Karpas-422 (cell line): Measurements from ENCODE around the gene SLC16A10. TPM values are rescaled to one million over a fixed set of nuclear protein-coding genes. Genes with fewer than 3 reads are reported as not detected.
"Not testable (repeated sequence)": the region's sequence is repeated elsewhere in the genome, so short reads cannot be mapped to it uniquely, and the experiment has no call there.

Source experiments
- DNase-seq: peaks from one replicate; pipeline ENCODE4 v3.0.0-alpha.2; 2015
- H2AFZ ChIP-seq: fragments of 200-600 bp; sonication (generic); 2 replicates; pipeline ENCODE4 v1.6.1; 2014; ENCODE audit warnings: antibody characterized with exemption, low read length, mixed read lengths
- H3K27ac ChIP-seq: fragments of 200-600 bp; sonication (generic); 2 replicates; pipeline ENCODE4 v1.5.1; 2014; ENCODE audit warnings: mild to moderate bottlenecking, low read length, moderate library complexity
- H3K27me3 ChIP-seq: fragments of 200-600 bp; sonication (generic); 2 replicates; pipeline ENCODE4 v1.6.1; 2014; ENCODE audit warnings: low read length, mixed read lengths
- H3K36me3 ChIP-seq: fragments of 200-600 bp; sonication (generic); 2 replicates; pipeline ENCODE4 v1.6.1; 2014; ENCODE audit warnings: low read length, mixed read lengths; ENCODE audit not compliant: insufficient read depth
- H3K4me1 ChIP-seq: fragments of 200-600 bp; sonication (generic); 2 replicates; pipeline ENCODE4 v1.6.1; 2014; ENCODE audit warnings: mild to moderate bottlenecking, low read length, mixed read lengths
- H3K4me2 ChIP-seq: fragments of 200-600 bp; sonication (generic); 2 replicates; pipeline ENCODE4 v1.6.1; 2014; ENCODE audit warnings: low read length, low read depth, mild to moderate bottlenecking; ENCODE audit not compliant: poor library complexity, severe bottlenecking
- H3K4me3 ChIP-seq: fragments of 200-600 bp; sonication (generic); 2 replicates; pipeline ENCODE4 v1.5.1; 2014; ENCODE audit warnings: mild to moderate bottlenecking, antibody characterized with exemption, low read length, mixed read lengths
- H3K79me2 ChIP-seq: fragments of 200-600 bp; sonication (generic); 2 replicates; pipeline ENCODE4 v1.6.1; 2014; ENCODE audit warnings: mild to moderate bottlenecking, low read length, mixed read lengths
- H3K9ac ChIP-seq: fragments of 200-600 bp; sonication (generic); 2 replicates; pipeline ENCODE4 v1.6.0; 2014; ENCODE audit warnings: low read length
- H3K9me2 ChIP-seq: fragments of 200-600 bp; sonication (generic), shearing (Covaris generic); replicated peaks from 2 replicates; pipeline ENCODE4 v1.6.0; 2014; ENCODE audit warnings: mild to moderate bottlenecking, low read length, moderate library complexity; ENCODE audit not compliant: insufficient read depth
- H3K9me3 ChIP-seq: fragments of 300-700, 200-600 bp; sonication (generic); 2 replicates; pipeline ENCODE4 v1.6.1; 2014; ENCODE audit warnings: low read length, mixed read lengths
- H4K20me1 ChIP-seq: fragments of 200-600 bp; sonication (generic); 2 replicates; pipeline ENCODE4 v1.6.1; 2014; ENCODE audit warnings: mild to moderate bottlenecking, antibody characterized with exemption, low read length, low read depth; ENCODE audit not compliant: insufficient read depth
- total RNA-seq: library from RNA; depleted of rRNA; stranded (reverse); fragments of >200 nt; shearing (Covaris generic); gene quantifications from 2 replicates; pipeline ENCODE4 v1.2.3, GENCODE V29; 2014; ENCODE audit warnings: low replicate concordance

SLC16A10 gene
- total RNA-seq, 1 experiment from 2014 or later, result 0.37 TPM

GRCh38 chr6:111201244-111201554, 113.9 kb downstream of the SLC16A10 start:
- no peak overlapping the region for H3K4me3 ChIP-seq
- H2AFZ ChIP-seq, result no peak overlapping the region
- H3K79me2 ChIP-seq, result no peaks in the 10 kb centered on the region
- H3K9me2 ChIP-seq, result no peaks in the 10 kb centered on the region
- H3K36me3 ChIP-seq, result no peaks in the 10 kb centered on the region
- H3K27me3 ChIP-seq, result no peaks in the 10 kb centered on the region
- no peaks in the 10 kb centered on the region for H4K20me1 ChIP-seq
- no peak overlapping the region for H3K4me2 ChIP-seq
- H3K9me3 ChIP-seq, result no peaks in the 10 kb centered on the region
- DNase-seq, result no peak
- H3K9ac ChIP-seq, result no peak overlapping the region
- H3K27ac ChIP-seq, result no peak overlapping the region
- H3K4me1 ChIP-seq, result no peaks in the 10 kb centered on the region

GRCh38 chr6:111201764-111202163, 114.5 kb downstream of the SLC16A10 start:
- no peaks in the 10 kb centered on the region for H3K27me3 ChIP-seq
- H3K9ac ChIP-seq, result no peak overlapping the region
- no peaks in the 10 kb centered on the region for H3K79me2 ChIP-seq
- H3K4me3 ChIP-seq, result no peak overlapping the region
- no peak overlapping the region for H2AFZ ChIP-seq
- H3K4me2 ChIP-seq, result no peak overlapping the region
- H3K9me2 ChIP-seq, result no peaks in the 10 kb centered on the region
- no peak for DNase-seq
- H4K20me1 ChIP-seq, result no peaks in the 10 kb centered on the region
- no peak overlapping the region for H3K27ac ChIP-seq
- no peaks in the 10 kb centered on the region for H3K9me3 ChIP-seq
- no peaks in the 10 kb centered on the region for H3K4me1 ChIP-seq
- H3K36me3 ChIP-seq, result no peaks in the 10 kb centered on the region

- H3K27me3 ChIP-seq, H2AFZ ChIP-seq, H3K36me3 ChIP-seq, H4K20me1 ChIP-seq, H3K27ac ChIP-seq, H3K4me3 ChIP-seq, H3K9me3 ChIP-seq, H3K4me1 ChIP-seq, H3K79me2 ChIP-seq, H3K9me2 ChIP-seq, DNase-seq, H3K9ac ChIP-seq, H3K4me2 ChIP-seq: not testable (repeated sequence)
Observed at GRCh38 chr6:111203539-111203938, 116.2 kb downstream of the SLC16A10 start.

- Histone ChIP-seq H2AFZ (no peak overlapping the region), H4K20me1 (no peaks in the 10 kb centered on the region), H3K27ac (no peak overlapping the region), H3K27me3 (no peaks in the 10 kb centered on the region), H3K9ac (no peak overlapping the region), H3K9me2 (no peaks in the 10 kb centered on the region), H3K4me3 (no peak overlapping the region), H3K36me3 (no peaks in the 10 kb centered on the region), H3K9me3 (no peaks in the 10 kb centered on the region), H3K4me2 (no peak overlapping the region), H3K4me1 (no peaks in the 10 kb centered on the region), H3K79me2 (no peaks in the 10 kb centered on the region)
- no peak for DNase-seq
Observed at GRCh38 chr6:111204305-111204704, 117.0 kb downstream of the SLC16A10 start.

GRCh38 chr6:111204881-111205280, 117.6 kb downstream of the SLC16A10 start:
- no peaks in the 10 kb centered on the region for H3K4me1 ChIP-seq
- no peaks in the 10 kb centered on the region for H3K79me2 ChIP-seq
- no peak overlapping the region for H3K4me2 ChIP-seq
- no peak overlapping the region for H3K4me3 ChIP-seq
- DNase-seq, result no peak
- no peaks in the 10 kb centered on the region for H3K36me3 ChIP-seq
- H3K9me3 ChIP-seq, result no peaks in the 10 kb centered on the region
- no peak overlapping the region for H2AFZ ChIP-seq
- no peaks in the 10 kb centered on the region for H4K20me1 ChIP-seq
- no peak overlapping the region for H3K9ac ChIP-seq
- no peak overlapping the region for H3K27ac ChIP-seq
- no peaks in the 10 kb centered on the region for H3K9me2 ChIP-seq
- no peaks in the 10 kb centered on the region for H3K27me3 ChIP-seq

- no peak for DNase-seq
Observed at GRCh38 chr6:111205502-111205901, 118.2 kb downstream of the SLC16A10 start.

GRCh38 chr6:111207141-111207858, 120.0 kb downstream of the SLC16A10 start:
- H3K9ac ChIP-seq, result no peak overlapping the region
- no peaks in the 10 kb centered on the region for H3K27me3 ChIP-seq
- H3K4me3 ChIP-seq, result no peak overlapping the region
- H3K36me3 ChIP-seq, result no peaks in the 10 kb centered on the region
- H4K20me1 ChIP-seq, result no peaks in the 10 kb centered on the region
- no peaks in the 10 kb centered on the region for H3K4me1 ChIP-seq
- no peak overlapping the region for H3K27ac ChIP-seq
- no peak for DNase-seq
- H2AFZ ChIP-seq, result no peak overlapping the region
- H3K9me3 ChIP-seq, result no peaks in the 10 kb centered on the region
- no peak overlapping the region for H3K4me2 ChIP-seq
- no peaks in the 10 kb centered on the region for H3K79me2 ChIP-seq
- no peaks in the 10 kb centered on the region for H3K9me2 ChIP-seq

More at GRCh38 chr6:111205502-111205901, 118.2 kb downstream of the SLC16A10 start:
- Histone ChIP-seq H3K9me2 (no peaks in the 10 kb centered on the region), H3K4me3 (no peak overlapping the region), H3K79me2 (no peaks in the 10 kb centered on the region), H3K4me1 (no peaks in the 10 kb centered on the region), H3K9ac (no peak overlapping the region), H4K20me1 (no peaks in the 10 kb centered on the region), H3K27me3 (no peaks in the 10 kb centered on the region), H3K9me3 (no peaks in the 10 kb centered on the region), H2AFZ (no peak overlapping the region), H3K4me2 (no peak overlapping the region), H3K27ac (no peak overlapping the region), H3K36me3 (no peaks in the 10 kb centered on the region)

GRCh38 chr6:111208933-111209332, 121.6 kb downstream of the SLC16A10 start:
- Histone ChIP-seq H3K79me2 (no peaks in the 10 kb centered on the region), H3K27me3 (no peaks in the 10 kb centered on the region), H3K4me3 (no peak overlapping the region), H3K27ac (no peak overlapping the region), H3K4me2 (no peak overlapping the region), H3K36me3 (no peaks in the 10 kb centered on the region), H3K9me3 (no peaks in the 10 kb centered on the region), H3K4me1 (no peaks in the 10 kb centered on the region), H3K9ac (no peak overlapping the region), H2AFZ (no peak overlapping the region), H4K20me1 (no peaks in the 10 kb centered on the region), H3K9me2 (no peaks in the 10 kb centered on the region)
- no peak for DNase-seq
